ENCODE measurements around the gene PDE4B.

PDE4B gene

DNA sequence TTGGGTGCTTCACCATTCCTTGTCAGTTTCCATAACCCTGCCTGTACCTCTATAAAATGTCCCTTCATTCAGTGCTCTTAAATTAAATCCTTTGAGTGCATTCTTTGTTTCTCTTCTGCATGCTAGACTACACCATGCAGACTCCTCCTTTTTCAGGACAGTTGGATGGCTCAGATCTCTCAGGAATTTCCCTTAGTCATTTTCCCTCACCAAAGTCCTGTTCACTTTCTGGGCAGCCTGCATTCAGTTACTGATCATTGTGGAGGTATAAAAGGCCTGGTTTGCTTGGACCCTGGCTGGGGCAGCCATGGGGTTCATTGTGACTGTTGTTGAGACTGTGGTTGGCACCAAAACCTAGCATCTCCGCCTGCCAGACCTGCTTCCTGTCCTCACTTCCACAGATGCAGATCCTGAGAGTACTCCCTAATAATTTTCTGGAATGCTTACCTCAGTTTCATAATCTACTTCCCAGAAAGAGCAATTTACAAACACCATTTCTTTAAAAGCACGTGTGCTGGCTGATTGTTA, 88.4 kb downstream of the PDE4B start:
- DNase-seq, result no peak

DNA sequence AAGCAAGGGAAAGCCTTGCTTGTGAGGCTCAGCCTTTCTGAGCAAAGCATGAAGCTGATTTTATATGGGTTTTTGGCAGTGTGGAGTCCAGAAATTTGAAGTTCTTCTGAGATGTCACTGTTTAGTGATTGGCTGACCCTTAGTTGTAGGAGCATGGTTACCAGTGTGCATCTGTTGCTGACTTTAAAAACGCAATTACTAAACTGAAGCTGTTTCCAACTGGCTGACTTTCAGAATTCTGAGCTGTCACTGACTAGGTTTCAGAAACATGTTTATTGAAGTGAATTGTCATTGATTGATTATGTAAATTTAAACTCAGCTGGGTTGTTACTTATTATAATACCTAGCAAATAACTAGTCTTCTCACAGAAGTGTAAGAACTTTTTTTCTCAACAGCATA, 89.4 kb downstream of the PDE4B start:
- DNase-seq, result no peak

DNA sequence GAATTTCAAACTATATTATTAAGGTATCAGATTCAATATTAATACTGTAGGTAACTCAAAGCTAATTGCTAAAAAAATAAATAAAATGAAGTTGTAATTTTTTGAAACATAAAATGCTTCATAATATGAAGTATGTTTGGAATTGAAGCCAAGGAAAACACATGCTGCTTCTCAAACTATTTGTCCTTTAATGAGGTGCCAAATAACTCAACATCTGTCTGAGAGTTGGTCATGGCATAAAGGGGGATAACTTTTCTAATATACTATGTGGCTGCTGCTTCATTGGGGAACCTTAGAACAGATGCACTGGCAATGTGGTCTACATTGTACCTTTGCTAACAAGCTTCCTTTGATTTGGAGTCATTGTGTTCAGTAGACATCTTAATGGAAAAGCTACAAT, 96.7 kb downstream of the PDE4B start:
- no peak for DNase-seq

DNA sequence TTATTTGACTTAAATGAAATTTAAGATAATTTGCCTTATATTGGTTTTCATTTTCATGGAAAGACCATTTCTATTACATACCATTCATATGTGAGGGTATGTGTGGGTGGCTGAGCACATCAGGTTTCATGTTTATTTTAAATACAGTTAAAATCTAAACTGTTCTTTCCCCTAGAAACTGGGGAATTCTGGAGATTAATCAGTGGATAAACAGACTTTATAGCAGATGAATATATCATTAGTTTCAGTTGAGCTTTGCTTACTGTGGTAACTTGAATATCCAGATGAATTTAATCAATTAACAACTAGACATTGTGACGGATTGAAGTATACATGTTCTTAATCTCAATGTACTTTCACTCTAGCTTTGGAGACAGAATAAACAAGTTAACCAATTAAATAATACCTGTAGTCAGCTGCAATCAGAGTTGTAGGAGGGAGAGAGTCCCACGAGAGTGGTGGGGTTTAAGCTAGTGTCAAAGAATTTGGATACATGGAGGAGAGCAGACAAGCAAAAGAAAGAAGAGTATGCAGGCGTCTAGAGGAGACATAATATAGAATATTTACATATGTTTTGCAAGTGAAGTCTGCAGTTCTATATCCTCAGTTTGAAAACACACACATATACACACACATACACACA, 97.6 kb downstream of the PDE4B start:
- DNase-seq, result no peak

DNA sequence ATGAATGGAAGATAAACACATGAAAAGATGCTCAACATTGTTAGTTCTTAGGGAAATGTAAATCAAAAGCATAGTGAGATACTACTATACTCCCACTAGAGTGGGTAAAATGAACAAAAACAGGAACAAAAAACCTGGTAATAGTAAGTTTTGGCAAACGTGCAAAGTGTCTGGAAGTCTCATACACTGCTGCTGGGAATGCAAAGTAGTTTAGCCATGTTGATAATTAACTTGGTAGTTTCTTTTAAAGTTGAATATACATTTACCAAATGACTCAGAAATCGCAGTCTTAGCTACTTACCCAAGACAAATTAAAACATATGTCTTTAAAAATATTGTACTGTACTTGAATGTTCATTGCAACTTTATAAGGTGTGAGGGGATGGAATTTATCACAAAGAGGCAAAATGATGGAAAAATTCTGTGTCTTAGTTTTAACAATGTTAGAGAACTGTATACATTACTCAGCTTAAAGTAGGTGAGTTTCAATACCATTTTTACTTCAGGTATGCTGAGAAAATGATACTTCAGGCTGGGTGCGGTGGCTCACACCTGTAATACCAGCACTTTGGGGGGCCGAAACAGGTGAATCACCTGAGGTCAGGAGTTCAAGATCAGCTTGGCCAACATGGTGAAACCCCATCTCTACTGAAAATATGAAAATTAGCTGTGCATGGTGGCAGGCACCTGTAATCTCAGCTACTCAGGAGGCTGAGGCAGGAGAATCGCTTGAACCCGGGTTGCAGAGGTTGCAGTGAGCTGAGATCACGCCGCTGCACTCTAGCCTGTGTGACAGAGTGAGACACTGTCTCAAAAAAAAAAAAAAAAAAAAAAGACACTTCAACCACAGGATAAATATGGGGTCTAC, 102.3 kb downstream of the PDE4B start:
- DNase-seq, result no peak

DNA sequence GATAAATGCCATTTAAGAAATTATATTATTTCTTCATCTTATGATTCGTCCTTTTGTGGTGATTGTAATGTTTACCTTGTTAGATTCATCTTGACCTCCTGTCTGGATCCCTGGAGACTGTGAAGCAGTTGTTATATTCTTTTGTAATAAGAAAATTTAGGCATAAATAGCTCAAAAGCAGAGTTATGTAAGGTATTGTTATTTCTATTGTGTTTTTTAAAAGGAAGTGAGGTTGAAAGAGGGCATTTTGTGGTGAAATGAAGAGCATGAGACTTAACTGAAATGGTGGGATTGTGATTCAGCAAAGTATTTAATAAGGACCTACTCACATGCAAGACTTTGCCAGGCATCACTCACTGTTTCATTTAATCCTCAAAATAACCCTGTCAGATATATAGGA, 104.0 kb downstream of the PDE4B start:
- DNase-seq, result no peak

DNA sequence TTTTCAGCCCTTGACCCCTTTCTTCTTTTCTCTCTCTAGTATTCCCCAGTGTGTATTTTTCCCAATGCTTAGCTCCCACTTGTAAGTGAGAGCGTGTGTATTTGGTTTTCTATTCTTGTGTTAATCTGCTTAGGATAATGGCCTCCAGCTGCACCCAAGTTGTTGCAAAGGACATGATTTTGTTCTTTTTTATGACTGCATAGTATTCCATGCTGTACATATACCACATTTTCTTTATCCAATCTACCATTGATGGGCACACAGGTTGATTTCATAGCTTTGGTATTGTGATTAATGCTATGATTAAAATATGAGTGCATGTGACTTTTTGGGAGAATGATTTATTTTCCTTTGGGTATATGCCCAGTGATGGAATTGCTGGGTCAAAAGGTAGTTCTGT, 104.8 kb downstream of the PDE4B start:
- DNase-seq, result no peak

DNA sequence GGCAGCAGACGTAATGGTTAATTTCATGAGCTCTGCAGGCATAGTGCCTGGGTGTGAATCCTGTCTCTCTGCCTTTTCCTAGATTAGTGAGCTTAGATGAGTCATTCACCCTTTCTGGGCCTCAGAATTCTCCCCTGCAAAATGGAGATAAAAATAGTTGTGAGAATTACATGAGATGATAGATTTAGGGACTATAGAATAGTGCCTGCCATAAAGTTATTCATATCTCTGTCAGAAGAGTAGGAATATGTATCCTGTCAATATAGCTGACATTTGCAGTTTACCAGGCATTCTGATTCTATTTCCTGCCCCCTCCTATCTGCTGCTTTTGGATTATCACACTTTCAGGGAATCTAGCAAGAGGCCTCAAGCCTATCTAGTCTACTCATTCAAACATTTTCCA, 112.0 kb downstream of the PDE4B start:
- no peak for DNase-seq

DNA sequence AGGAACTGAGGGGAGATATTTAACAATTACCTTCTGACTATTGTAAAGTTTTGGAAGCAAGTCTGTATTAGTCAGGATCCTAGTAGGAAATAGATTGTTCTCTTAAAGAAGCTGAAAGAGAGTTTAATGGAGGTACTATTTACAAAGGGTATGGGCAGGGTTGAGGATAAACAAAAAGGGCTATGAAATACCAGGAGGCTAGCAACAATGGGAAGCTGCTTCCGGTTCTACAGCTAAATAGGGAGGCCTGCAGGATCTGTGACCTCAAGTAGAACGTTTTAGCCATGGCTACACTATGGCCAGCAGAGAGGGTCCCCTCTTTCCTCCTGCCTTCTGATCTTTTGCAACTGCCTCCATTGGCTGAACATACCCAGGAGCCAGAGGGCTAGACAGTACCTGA, 117.7 kb downstream of the PDE4B start:
- no peak for DNase-seq

DNA sequence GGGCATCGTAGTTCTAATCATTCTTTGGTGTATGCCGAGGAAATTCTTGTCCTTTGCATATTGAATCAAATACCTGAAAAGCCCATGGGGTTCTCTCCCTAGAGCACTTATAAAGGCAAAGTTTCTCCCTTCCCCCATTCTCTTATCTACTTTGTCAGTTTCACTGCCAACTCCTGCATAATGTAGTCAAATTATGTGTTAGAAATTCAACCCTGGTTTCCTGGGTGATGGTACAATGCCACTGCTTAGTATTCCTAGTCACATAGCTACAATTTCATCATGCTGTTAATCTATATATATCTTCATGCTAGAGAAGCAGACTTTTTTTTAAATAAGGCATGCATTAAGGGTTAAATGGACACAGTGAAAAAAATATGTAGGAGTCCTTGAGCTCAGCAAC, 119.0 kb downstream of the PDE4B start:
- DNase-seq, result no peak

DNA sequence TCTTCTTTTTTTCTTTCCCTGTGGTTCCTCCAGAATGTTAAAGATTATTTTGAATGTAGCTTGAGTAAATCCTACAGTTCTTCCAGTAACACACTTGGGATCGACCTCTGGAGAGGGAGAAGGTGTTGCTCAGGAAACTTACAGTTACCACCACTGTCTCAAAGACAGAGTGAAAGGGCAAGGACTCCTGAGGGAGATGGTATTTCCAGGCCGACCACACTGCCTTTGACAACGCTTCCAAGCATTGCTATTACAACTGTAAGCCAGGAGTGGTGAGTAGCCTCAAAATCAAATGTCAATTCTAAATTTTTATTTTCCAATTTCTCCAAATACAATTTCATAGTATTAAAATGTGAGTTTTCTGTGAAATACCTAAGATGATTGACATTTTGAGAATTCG, 125.9 kb downstream of the PDE4B start:
- no peak for DNase-seq

DNA sequence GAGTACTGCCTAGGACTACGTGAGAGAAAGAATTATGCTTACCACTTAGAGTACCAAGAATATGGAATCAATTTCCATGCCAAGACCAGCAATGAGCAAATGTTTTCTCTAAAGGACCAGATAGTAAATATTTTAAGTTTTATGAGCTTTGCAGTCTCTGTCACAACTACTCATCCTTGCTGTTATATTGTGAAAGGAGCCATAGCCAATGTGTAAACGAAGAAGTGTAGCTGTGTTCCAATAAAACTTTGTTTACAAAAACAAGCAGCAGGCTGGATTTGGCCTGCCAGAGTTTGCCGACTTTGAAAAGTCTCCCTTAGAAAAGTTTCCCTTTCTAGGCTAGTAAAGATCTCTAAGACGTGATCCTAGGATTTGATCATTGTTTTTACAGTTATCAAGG, 128.8 kb downstream of the PDE4B start:
- no peak for DNase-seq

DNA sequence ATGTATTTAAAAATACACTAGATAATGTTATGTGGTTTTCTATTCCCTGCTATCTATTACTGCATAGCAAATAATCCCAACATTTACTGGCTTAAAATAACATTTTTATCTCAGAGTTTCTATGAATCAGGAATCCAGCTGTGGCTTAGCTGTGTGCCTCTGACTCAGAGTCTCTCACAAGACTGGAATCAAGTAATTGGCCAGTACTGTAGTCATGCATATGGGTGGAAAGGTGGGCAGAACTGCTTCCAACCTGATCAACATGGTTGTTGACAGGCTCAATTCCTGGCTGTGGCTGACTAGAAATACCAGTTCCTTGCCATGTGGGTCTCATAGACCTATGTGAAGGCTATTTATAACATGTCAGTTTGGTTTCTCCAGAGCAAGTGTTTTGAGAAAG, 131.8 kb downstream of the PDE4B start:
- DNase-seq, result no peak

DNA sequence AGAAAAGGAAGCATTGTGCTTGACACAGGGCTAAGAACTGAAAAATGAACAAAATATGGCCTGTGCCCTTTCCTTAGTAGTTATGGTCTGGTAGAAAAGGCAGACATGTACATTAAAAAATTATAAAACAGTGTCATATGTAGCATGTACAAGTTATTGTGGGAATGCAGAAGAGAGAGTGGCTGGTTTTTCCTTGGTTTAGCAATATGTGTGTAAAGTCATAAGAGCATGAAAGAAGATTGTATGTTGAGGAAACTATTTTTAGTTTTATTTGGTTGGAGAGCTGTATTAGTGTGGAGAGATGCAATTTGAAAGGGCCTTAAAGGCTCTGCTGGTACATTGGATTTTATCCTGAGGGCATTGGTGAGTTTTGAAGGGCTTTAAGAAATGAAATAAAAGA, 145.8 kb downstream of the PDE4B start:
- no peak for DNase-seq

DNA sequence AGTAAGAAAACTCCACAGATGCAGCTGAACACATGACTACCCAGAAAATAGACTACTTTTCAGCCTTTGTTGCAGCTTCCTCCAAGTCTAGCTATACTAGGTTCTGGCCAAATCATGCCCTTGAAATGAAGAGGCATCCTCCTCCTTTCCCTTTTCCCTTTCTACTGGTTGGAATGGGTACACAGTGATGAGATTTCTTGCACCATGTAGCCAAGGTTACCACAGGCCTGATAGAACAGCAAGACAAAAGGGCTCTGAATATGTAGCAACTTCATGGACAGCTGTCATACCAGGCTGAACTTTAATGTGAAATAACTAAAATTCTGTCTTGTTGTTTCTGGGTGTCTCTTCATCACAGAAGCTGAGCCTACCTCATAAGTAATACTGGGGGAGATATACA, 146.5 kb downstream of the PDE4B start:
- DNase-seq, result no peak

DNA sequence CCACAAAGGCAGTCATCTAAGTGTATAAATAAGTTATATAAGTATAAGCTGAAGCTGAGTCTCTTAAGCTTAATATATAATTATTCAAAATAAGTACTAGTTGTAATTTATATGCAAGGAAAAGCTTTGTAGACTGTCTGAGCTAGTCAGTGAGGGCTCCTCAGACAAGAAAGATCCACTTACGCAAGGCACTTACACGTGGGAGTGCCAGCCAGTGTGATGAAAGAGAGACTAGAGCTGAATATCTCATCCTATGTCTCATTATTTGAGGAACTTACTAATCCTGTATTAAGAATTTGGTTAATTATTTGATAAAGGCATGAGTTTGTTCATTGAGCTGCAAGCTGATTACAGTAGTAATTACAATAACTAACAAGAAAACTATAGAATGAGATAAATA, 146.9 kb downstream of the PDE4B start:
- peak in 1 of 58 donors; percentile 21 for DNase-seq

DNA sequence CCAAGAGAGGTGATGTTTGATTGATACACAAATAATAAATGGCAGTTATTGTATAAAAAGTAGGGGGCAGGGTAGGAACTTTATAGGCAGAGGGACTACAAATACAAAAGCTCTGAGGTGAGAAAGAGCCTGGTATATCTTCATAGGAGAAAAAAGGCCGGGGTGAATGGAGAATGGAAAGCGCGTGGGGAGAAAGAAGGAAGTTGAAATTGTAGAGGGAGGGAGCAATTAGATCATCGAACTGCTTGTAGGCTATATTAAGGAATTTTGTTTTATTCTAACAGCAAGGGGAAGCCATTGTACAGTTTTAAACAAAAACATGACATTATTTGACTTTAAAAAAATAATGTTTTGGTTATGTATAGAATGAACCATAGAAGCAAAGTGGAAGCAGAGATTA, 147.4 kb downstream of the PDE4B start:
- no peak for DNase-seq

DNA sequence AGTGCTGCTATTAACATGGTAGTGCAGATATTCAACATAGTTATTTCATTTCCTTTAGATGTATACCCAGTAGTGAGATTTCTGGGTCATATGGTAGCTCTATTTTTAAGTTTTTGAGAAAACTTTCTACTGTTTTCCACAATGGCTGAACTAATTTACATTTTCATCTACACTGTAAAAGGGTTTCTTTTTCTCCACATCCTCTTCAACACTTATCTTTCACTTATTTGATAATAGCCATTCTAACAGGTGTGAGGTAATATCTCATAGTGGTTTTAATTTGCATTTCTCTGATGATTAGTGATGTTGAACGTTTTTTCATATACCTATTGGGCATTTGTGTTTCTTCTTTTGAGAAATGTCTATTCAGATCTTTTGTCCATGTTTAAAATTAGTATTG, 149.8 kb downstream of the PDE4B start:
- DNase-seq, result no peak

DNA sequence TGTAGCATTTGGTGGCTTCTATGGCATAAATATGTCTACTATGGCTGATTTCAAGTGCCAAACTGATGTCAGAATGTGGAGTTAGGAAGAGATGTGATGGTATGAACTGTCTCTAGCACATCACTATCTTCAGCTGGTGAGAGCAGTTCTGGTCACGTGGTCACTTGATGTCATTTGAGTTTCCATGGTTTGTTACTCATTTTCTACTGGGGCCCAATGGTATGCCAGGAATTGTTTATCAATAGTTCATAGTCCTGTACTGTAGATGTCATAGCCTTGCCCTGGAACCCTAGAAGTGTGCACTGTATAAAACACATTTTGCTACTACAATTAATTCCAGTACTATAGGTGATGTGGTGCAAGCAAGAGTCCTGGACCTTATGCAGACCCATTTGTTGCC, 153.7 kb downstream of the PDE4B start:
- no peak for DNase-seq

DNA sequence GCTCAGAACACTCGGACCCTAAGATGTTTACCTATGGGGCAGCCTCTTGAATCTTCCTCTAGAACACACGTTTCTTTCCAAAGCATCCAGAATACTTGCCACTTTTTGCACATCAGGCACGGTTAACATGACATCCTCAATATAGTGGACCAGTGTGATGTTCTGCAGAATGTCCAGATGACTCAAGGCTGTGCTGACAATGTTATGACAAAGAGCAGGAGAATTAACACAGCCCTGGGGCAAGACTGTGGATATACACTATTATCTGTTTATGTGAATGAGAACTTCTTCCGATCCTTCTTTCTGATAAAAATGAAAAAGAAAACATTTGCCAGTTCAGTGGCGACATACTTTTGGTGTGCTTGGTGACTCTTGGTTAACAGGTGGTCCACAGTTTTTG, 154.3 kb downstream of the PDE4B start:
- no peak for DNase-seq

DNA sequence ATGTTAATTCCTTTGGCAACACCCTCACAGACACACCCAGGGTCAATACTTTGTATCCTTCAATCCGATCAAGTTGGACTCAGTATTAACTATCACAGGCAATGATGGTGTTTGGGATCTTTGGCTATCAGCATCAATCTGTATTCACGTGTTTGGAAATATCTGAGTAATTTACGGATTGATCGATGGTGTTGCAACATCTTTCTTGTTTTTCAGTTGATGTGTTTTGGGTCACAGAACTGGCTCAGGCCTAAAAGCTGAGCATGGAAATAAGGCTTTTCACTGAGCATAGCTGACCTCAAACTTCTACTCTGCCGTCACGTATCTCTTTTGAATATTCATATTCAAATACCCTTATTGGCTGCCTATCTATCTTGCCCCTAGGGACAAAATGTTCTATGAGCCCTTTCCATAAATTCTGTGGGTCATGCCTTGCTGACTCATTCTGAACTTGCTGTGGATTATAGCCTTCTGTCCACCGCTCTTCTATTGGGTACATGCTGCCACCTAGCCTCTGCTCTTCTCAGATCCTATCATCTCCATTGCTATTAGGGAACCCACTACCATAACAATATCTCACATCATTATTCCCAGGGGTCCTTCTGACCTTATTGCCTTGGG, 156.0 kb downstream of the PDE4B start:
- peak in 12 of 58 donors; percentile 8 to 62 (median 18) for DNase-seq

DNA sequence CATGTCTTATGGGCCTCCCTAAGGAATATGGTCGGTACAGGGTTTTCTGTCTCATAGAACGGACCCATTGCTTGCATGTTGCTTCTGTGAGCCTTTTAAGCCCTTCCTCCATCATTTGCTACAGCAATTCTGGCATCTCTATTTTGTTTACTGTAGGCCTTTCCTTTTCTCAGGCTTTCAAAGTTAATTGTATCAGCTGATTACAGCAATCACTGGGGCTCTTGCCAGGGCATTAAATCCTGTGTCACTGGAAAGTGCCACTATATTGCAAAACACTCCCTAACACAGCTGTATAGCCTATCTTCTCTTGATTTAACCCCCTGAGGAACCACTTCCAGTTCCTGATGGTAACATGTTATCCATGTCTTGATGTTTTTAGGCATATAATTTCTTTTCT, 156.5 kb downstream of the PDE4B start:
- DNase-seq, result no peak

DNA sequence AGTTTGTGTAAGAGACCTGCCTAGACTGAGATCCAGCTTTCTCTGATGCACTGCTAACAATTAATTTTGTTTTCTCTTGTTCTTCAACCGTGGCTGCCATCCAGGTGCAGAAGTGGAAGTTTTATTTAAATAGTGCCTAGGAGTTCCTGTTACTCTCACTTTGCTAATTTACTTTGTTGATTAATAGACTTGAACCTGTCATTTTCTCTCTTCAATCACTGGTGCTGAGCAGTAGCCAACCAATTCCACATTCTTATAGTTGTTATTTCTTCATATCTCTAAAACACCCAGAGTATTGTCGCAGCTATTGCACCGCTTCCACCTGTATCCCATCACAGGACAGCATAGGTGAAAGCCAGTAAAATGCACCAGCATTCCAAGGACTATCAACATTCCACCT, 157.2 kb downstream of the PDE4B start:
- DNase-seq, result no peak

All from anterior cingulate cortex (tissue), 58 donors.